ENCODE data around the gene GALNT13.

Gene GALNT13

GRCh38 chr2:154093856-154094255, 222.1 kb downstream of the GALNT13 start:
- no peak overlapping the region for H3K4me3 ChIP-seq (ENCODE audit: low read depth, low read length)
- TF ChIP-seq, protein P1, sequence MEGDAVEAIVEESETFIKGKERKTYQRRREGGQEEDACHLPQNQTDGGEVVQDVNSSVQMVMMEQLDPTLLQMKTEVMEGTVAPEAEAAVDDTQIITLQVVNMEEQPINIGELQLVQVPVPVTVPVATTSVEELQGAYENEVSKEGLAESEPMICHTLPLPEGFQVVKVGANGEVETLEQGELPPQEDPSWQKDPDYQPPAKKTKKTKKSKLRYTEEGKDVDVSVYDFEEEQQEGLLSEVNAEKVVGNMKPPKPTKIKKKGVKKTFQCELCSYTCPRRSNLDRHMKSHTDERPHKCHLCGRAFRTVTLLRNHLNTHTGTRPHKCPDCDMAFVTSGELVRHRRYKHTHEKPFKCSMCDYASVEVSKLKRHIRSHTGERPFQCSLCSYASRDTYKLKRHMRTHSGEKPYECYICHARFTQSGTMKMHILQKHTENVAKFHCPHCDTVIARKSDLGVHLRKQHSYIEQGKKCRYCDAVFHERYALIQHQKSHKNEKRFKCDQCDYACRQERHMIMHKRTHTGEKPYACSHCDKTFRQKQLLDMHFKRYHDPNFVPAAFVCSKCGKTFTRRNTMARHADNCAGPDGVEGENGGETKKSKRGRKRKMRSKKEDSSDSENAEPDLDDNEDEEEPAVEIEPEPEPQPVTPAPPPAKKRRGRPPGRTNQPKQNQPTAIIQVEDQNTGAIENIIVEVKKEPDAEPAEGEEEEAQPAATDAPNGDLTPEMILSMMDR (IDR thresholded peaks at IDR 0.05; ENCODE audit: low read depth, low read length, missing control alignments) = no peak
- no peak for DNase-seq (ENCODE audit: low read depth)

- H3K4me3 ChIP-seq (ENCODE audit: low read depth, low read length) = no peak overlapping the region
- DNase-seq (ENCODE audit: low read depth) = no peak
- TF ChIP-seq, protein P1 (IDR thresholded peaks at IDR 0.05; ENCODE audit: low read depth, low read length, missing control alignments) = no peak
Measured at GRCh38 chr2:154097833-154098398, 226.2 kb downstream of the GALNT13 start.

DNA sequence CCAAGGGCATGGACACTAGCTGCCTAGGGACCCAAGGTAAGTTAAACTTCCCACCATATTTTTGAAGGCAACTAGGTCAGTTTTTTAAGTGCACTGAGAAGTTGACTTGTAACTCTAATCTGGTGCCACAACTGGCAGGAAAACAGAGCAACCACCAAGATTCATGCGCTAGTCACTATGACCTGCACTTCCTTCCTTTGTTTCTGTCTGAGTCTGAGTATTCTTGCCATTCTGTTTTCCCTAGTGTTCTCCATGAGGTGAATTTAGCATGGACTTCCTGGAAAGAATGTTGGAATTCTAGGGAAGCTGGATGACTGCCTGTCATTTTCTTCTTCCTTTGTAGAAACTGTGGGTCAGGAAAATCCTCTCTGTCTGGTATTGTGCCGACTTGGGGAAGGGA, 249.0 kb downstream of the GALNT13 start:
- DNase-seq (ENCODE audit: low read depth) = no peak
- no peak overlapping the region for H3K4me3 ChIP-seq (ENCODE audit: low read depth, low read length)
- TF ChIP-seq, protein P1 (IDR thresholded peaks at IDR 0.05; ENCODE audit: low read depth, low read length, missing control alignments) = no peak

GRCh38 chr2:154125891-154126290, 254.2 kb downstream of the GALNT13 start:
- TF ChIP-seq, protein P1 (IDR thresholded peaks at IDR 0.05; ENCODE audit: low read depth, low read length, missing control alignments) = no peak
- no peak overlapping the region for H3K4me3 ChIP-seq (ENCODE audit: low read depth, low read length)
- no peak for DNase-seq (ENCODE audit: low read depth)

DNA sequence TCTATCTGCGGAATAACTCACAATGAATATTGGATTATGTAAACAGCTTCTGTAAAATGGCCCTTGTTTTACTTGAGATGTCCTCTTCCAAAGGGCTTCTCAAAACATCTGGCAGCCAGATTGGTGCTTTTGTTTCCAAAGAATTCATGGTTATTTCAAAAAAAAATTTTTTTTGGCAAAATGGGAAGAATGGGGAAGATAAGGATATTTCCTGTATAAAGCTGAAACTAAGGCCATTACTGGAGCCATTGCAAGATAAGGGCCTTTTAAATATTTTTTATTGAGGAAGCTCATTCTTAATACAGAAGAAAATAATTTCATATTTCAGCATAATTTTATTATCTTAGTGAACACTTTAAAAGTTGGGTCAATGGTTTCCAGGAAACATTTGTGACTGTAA, 259.1 kb downstream of the GALNT13 start:
- TF ChIP-seq, protein P1 (IDR thresholded peaks at IDR 0.05; ENCODE audit: low read depth, low read length, missing control alignments) = no peak

DNA sequence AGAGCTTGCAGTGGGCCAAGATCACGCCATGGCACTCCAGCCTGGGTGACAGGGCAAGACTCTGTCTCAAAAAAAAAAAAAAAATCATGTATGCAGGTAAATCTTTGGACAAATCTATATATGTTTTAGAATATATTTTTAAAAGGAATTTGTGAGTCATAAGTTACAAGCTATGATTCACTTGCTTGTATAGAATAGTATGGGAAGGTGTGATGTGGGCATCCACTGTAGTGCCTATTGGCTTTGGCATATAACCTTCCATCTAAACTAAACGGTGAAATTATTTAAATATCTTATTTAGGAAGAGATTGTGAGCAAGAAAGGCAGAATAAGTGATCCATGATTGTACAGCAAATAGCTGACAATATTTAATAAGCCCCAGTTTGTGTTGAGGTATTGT, 261.1 kb downstream of the GALNT13 start:
- no peak for DNase-seq (ENCODE audit: low read depth)
- TF ChIP-seq, protein P1 (IDR thresholded peaks at IDR 0.05; ENCODE audit: low read depth, low read length, missing control alignments) = no peak
- H3K4me3 ChIP-seq (ENCODE audit: low read depth, low read length) = no peak overlapping the region

More for the DNA sequence above, 259.1 kb downstream of the GALNT13 start:
- DNase-seq (ENCODE audit: low read depth) = no peak
- H3K4me3 ChIP-seq (ENCODE audit: low read depth, low read length) = no peak overlapping the region

- DNase-seq (ENCODE audit: low read depth) = no peak
- TF ChIP-seq, protein P1 (IDR thresholded peaks at IDR 0.05; ENCODE audit: low read depth, low read length, missing control alignments) = no peak
- H3K4me3 ChIP-seq (ENCODE audit: low read depth, low read length) = no peak overlapping the region
Measured at GRCh38 chr2:154133823-154134222, 262.1 kb downstream of the GALNT13 start.

Measured in GM12864 (cell line).